MCF 10A (cell line): ENCODE data around the gene SCARB2. TPM values are rescaled to one million over a fixed set of nuclear protein-coding genes. Genes with fewer than 3 reads are reported as not detected.

Experiments
- BruUV-seq: library from RNA; stranded (reverse); fragments of 400-500 nt; replicated peaks from 2 replicates; lab custom pipeline; 2021; lab: Mats Ljungman, UMichigan
- CTCF ChIA-PET: fragments of 300-600 bp; sonication (Branson Sonifier 250); formaldehyde crosslinking; extraction: SDS; loops from one replicate; lab custom pipeline; 2021; ENCODE audit warnings: antibody characterized with exemption, inconsistent platforms; lab: Yijun Ruan, JAX
- POLR2A ChIA-PET: fragments of 300-600, 350-650 bp; sonication (Branson Sonifier 250); formaldehyde crosslinking; extraction: SDS; loops from one replicate; lab custom pipeline; 2020; ENCODE audit warnings: antibody characterized with exemption, inconsistent platforms; lab: Yijun Ruan, JAX
- DNase-seq: peaks from one replicate; pipeline ENCODE4 v3.0.0-alpha.2; 2018; ENCODE audit not compliant: unreplicated experiment
- H3K27ac Mint-ChIP-seq: one replicate; pipeline ENCODE4 v1.8.0; 2022; ENCODE audit warnings: mild to moderate bottlenecking, low read depth, mixed read lengths; ENCODE audit not compliant: unreplicated experiment
- H3K27me3 Mint-ChIP-seq: one replicate; pipeline ENCODE4 v1.8.0; 2022; ENCODE audit warnings: mixed read lengths; ENCODE audit not compliant: insufficient read depth, unreplicated experiment
- H3K36me3 Mint-ChIP-seq: one replicate; pipeline ENCODE4 v1.8.0; 2022; ENCODE audit warnings: mild to moderate bottlenecking, moderate library complexity, mixed read lengths; ENCODE audit not compliant: insufficient read depth, unreplicated experiment
- H3K4me1 Mint-ChIP-seq: one replicate; pipeline ENCODE4 v1.8.0; 2022; ENCODE audit warnings: mixed read lengths; ENCODE audit not compliant: insufficient read depth, unreplicated experiment
- H3K4me3 Mint-ChIP-seq: one replicate; pipeline ENCODE4 v1.8.0; 2022; ENCODE audit warnings: mild to moderate bottlenecking, moderate library complexity, mixed read lengths; ENCODE audit not compliant: unreplicated experiment
- H3K9me3 Mint-ChIP-seq: one replicate; pipeline ENCODE4 v1.8.0; 2022; ENCODE audit warnings: mixed read lengths; ENCODE audit not compliant: unreplicated experiment
- intact Hi-C: fragments of 100-400 bp; cut with micrococcal nuclease; formaldehyde crosslinking; loops from 2 replicates; pipeline ENCODE4 v1.14.1; 2022
- total RNA-seq: library from RNA; stranded (reverse); gene quantifications from 2 replicates; pipeline ENCODE4 v1.2.3, GENCODE V29; 2022
- TF ChIP-seq, protein P1 (sequence below): fragments of 200-600 bp; IDR thresholded peaks from one replicate; pipeline ENCODE4 v1.8.0; 2022; ENCODE audit warnings: antibody characterized with exemption, mild to moderate bottlenecking; ENCODE audit not compliant: unreplicated experiment

The SCARB2 gene
- total RNA-seq, 1 experiment from 2014 or later: 67.2 TPM

DNA sequence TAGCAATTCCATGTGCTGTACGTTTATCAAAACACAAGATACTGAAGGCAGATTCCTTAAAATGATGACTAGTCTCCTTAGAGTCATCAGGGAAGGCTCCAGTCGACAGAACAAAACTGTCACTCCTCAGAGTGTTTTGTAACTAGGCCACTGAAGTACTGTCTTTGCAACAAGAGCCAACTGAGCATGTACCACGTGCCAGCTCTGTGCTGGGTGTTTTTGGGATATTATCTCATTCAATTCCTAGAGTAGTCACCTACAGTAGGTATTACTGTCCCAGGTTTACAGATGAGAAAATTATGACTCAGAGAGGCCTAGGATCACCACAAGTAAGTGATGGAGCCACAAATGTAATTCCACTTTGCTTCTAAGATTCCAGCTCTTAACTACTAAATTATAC is 47.1 kb downstream of the SCARB2 start:
- no TSS peak for BruUV-seq
- CTCF ChIA-PET: interaction anchor here (0.6 to 2.3 kb wide), 3 partner anchors 13 to 17 kb away, joined by 3 to 9 read pairs (median 3); no protein-coding TSS in a partner anchor
- H3K4me3 Mint-ChIP-seq: no peak overlapping the region
- H3K27ac Mint-ChIP-seq: no peak overlapping the region
- H3K9me3 Mint-ChIP-seq: no peaks in the 10 kb centered on the region
- peaks cover 83% of the 10 kb centered on the region for H3K36me3 Mint-ChIP-seq
- no peaks in the 10 kb centered on the region for H3K4me1 Mint-ChIP-seq
- TF ChIP-seq, protein P1, sequence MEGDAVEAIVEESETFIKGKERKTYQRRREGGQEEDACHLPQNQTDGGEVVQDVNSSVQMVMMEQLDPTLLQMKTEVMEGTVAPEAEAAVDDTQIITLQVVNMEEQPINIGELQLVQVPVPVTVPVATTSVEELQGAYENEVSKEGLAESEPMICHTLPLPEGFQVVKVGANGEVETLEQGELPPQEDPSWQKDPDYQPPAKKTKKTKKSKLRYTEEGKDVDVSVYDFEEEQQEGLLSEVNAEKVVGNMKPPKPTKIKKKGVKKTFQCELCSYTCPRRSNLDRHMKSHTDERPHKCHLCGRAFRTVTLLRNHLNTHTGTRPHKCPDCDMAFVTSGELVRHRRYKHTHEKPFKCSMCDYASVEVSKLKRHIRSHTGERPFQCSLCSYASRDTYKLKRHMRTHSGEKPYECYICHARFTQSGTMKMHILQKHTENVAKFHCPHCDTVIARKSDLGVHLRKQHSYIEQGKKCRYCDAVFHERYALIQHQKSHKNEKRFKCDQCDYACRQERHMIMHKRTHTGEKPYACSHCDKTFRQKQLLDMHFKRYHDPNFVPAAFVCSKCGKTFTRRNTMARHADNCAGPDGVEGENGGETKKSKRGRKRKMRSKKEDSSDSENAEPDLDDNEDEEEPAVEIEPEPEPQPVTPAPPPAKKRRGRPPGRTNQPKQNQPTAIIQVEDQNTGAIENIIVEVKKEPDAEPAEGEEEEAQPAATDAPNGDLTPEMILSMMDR: no peak
- no peaks in the 10 kb centered on the region for H3K27me3 Mint-ChIP-seq
- no peak for DNase-seq
- POLR2A ChIA-PET: interaction anchor here (0.9 to 1.5 kb wide), 2 partner anchors 11 to 18 kb away, joined by 4 read pairs; partner anchors contain the start of gene NUP54
- intact Hi-C loops: no loop called here

DNA sequence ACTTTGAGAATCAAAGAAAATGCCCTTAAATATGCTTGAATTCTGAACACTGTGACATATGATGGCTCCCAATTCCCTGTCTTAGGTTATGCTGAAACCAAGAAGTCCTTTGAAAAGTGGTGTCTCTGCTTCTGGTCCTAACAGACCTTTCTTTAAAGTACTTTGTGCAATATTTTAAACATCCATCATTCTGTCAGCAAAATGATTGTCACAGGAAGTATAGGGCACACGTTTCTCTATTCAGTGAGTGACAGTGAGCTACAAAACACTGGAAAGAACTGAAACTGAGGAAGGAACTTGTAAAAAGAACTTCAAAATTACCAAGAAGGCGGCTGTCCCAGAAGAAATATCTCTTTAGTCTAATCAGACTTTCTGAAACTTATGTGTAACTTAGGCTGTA is 53.3 kb downstream of the SCARB2 start:
- Mint-ChIP-seq H3K27me3 (no peaks in the 10 kb centered on the region), H3K9me3 (peaks cover 8% of the 10 kb centered on the region), H3K36me3 (peaks cover 61% of the 10 kb centered on the region), H3K27ac (no peak overlapping the region), H3K4me3 (no peak overlapping the region), H3K4me1 (no peaks in the 10 kb centered on the region)
- DNase-seq: no peak
- ChIA-PET CTCF (interaction anchor here (1.0 to 1.3 kb wide), 2 partner anchors 19 to 270 kb away, joined by 3 to 4 read pairs; no protein-coding TSS in a partner anchor), POLR2A (interaction anchor here (0.8 kb wide), 1 partner anchor 12 kb away, joined by 3 read pairs; no protein-coding TSS in a partner anchor)
- intact Hi-C loops: no loop called here
- TF ChIP-seq, protein P1: no peak
- no TSS peak for BruUV-seq

GRCh38 chr4:76156635-76157034 is 57.0 kb downstream of the SCARB2 start:
- DNase-seq: no peak
- H3K4me3 Mint-ChIP-seq: no peak overlapping the region
- ChIA-PET CTCF (interaction anchor here (1.2 to 1.4 kb wide), 2 partner anchors 23 to 348 kb away, joined by 4 to 6 read pairs; no protein-coding TSS in a partner anchor), POLR2A (interaction anchor here (0.7 to 2.1 kb wide), 2 partner anchors 8 to 149 kb away, joined by 4 to 10 read pairs; partner anchors contain the start of gene NUP54)
- no peaks in the 10 kb centered on the region for H3K4me1 Mint-ChIP-seq
- H3K27ac Mint-ChIP-seq: peak overlapping the region; percentile 73
- no peaks in the 10 kb centered on the region for H3K27me3 Mint-ChIP-seq
- H3K36me3 Mint-ChIP-seq: peaks cover 29% of the 10 kb centered on the region
- peaks cover 8% of the 10 kb centered on the region for H3K9me3 Mint-ChIP-seq
- no TSS peak for BruUV-seq
- intact Hi-C loops: no loop called here
- TF ChIP-seq, protein P1: no peak

DNA sequence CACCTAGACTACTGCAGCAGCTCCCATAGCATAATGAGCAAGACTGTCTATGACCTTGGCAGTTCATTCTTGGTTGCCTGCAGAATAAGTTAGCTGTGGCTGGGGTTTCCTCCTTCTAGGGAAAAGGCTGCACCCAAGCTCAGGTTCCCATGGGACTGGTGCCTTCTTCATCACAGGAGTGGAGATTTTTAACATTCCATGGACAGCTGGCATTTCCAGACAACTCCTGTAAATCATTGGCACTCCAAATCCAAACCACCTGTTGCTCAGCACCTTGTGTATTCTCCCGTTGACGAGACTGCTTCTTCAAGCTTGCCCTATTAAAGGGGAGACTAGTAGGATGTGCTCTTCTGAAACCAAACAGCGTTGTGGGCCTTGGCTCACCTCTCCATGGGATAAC is 57.6 kb downstream of the SCARB2 start:
- no peak overlapping the region for H3K27ac Mint-ChIP-seq
- H3K9me3 Mint-ChIP-seq: peaks cover 8% of the 10 kb centered on the region
- POLR2A ChIA-PET: interaction anchor here (0.9 to 2.1 kb wide), 4 partner anchors 8 to 25 kb away, joined by 3 to 10 read pairs (median 4); partner anchors contain the start of gene NUP54
- H3K27me3 Mint-ChIP-seq: no peaks in the 10 kb centered on the region
- TF ChIP-seq, protein P1: no peak
- DNase-seq: no peak
- intact Hi-C loops: no loop called here
- H3K4me1 Mint-ChIP-seq: no peaks in the 10 kb centered on the region
- CTCF ChIA-PET: interaction anchor here (0.9 to 1.4 kb wide), 3 partner anchors 22 to 349 kb away, joined by 3 to 6 read pairs (median 4); no protein-coding TSS in a partner anchor
- peaks cover 23% of the 10 kb centered on the region for H3K36me3 Mint-ChIP-seq
- BruUV-seq: no TSS peak
- H3K4me3 Mint-ChIP-seq: no peak overlapping the region
